ENCODE data around the gene TMEM115. TPM values are rescaled to one million over a fixed set of nuclear protein-coding genes. Genes with fewer than 3 reads are reported as not detected.
A peak's percentile ranks its signal among the peaks of the same experiment; 100 is the strongest.

The TMEM115 gene, protein sequence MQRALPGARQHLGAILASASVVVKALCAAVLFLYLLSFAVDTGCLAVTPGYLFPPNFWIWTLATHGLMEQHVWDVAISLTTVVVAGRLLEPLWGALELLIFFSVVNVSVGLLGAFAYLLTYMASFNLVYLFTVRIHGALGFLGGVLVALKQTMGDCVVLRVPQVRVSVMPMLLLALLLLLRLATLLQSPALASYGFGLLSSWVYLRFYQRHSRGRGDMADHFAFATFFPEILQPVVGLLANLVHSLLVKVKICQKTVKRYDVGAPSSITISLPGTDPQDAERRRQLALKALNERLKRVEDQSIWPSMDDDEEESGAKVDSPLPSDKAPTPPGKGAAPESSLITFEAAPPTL
- total RNA-seq (10 to 100 TPM; 20.4 to 29.1 (median 23.2) TPM), polyA plus RNA-seq (10 to 100 TPM; 29.7 to 49.6 (median 42.7) TPM)
- long read RNA-seq, donor 1, transcript TMEM115-201 (2 exons, 2,197 nt): major isoform, 36 of 37 reads
- long read RNA-seq, donor 1, partial matches to known transcripts: 0 of 37 reads
- long read RNA-seq, donor 1, other reads (novel, unspliced or antisense): 1 of 37 reads
- long read RNA-seq, donor 2, transcript TMEM115-201 (2 exons, 2,197 nt): major isoform, 97 of 104 reads
- long read RNA-seq, donor 2, partial matches to known transcripts: 6 of 104 reads
- long read RNA-seq, donor 2, other reads (novel, unspliced or antisense): 1 of 104 reads

DNA sequence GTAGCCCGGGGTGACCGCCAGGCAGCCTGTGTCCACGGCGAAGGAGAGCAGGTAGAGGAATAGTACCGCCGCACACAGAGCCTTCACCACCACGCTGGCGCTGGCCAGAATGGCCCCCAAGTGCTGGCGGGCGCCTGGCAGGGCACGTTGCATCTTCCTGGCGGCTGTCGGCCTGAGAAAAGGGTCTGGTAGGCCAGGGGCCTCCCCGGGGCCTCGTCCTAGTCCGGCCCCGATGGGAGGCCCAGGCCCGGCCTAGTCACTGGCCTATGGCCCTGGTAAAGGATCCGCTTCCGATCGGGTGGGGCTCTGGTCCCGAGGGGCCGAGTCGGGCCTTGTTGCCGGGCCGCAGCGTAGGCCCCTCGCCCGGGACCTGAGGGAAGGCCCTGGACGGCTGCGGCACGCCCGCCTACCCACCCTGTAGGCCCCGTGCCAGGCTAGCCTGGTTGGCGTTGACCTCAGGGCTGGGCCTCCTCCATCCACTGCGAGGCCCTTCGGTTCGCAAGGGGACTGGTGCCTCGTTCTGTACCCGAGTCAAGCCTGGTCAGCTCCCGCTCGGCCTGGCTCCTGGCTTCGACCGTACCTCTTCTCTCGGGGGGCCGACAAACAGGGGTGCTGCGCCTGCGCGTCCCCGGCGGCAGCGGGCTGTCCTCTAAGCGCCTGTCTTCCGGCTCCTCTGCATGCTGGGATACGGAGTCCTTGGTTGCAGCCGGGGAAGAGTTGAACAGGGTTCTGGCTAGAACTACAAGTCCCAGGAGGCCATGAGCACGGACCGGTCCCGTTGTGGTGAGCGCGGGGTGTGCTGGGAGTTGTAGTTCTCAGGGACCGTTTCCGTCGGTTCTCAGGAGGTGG is at the start of gene TMEM115:
Gene TMEM115 (minus strand): TSS at position 611 of the 849 bp plus-strand sequence. CDS start 458 bp downstream, at position 153.
- TF ChIP-seq, protein P1, sequence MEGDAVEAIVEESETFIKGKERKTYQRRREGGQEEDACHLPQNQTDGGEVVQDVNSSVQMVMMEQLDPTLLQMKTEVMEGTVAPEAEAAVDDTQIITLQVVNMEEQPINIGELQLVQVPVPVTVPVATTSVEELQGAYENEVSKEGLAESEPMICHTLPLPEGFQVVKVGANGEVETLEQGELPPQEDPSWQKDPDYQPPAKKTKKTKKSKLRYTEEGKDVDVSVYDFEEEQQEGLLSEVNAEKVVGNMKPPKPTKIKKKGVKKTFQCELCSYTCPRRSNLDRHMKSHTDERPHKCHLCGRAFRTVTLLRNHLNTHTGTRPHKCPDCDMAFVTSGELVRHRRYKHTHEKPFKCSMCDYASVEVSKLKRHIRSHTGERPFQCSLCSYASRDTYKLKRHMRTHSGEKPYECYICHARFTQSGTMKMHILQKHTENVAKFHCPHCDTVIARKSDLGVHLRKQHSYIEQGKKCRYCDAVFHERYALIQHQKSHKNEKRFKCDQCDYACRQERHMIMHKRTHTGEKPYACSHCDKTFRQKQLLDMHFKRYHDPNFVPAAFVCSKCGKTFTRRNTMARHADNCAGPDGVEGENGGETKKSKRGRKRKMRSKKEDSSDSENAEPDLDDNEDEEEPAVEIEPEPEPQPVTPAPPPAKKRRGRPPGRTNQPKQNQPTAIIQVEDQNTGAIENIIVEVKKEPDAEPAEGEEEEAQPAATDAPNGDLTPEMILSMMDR (IDR thresholded peaks at IDR 0.05): no peak
- no peaks in the 10 kb centered on the region for H3K27me3 ChIP-seq (ENCODE audit: insufficient read depth in 3 of 3, low read length in 2 of 3)
- intact Hi-C loops (cut with DNase I): no loop called here
- WGBS, 3 donors: 0 to 1% (median 1%) methylated on average over 53 to 64 of the region's 64 CpGs
- H3K36me3 ChIP-seq (ENCODE audit: insufficient read depth in 1 of 2, low read depth in 1 of 2): peaks cover 0 to 31% of the 10 kb centered on the region in 2 donors
- peaks cover 37% of the 10 kb centered on the region for H3K4me1 ChIP-seq
- ATAC-seq (peak; percentile 96 to 98 (median 96)), DNase-seq (peak; percentile 96 to 98)
- H3K4me3 ChIP-seq: peak within 1 kb of the TSS; percentile 82
- no peaks in the 10 kb centered on the region for H3K9me3 ChIP-seq
- peak within 1 kb of the TSS; percentile 95 for H3K27ac ChIP-seq

DNA sequence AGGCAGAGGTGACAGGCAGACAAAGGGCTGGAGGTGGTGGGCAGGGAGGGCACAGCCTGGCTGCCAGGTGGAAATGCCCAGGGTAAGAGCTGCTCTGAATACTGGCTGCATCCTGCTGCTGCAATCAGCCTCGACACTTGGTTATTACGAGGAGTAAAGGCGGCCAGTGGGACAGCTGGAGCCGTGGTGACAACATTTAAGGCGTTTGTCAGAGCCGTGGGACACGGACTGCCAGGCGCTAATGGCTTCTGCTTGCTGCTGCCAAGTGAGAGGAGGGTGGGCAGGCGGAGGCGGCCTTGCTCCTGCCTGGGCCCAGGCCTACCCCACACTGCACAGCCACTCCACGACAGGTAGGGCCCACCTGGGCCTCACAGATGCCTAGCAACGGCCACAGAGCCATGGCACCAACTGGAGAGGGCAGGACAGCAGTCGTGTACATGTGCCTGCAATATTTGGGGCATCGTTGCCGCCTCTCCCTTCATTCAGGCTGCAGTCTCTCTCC is 49.2 kb upstream of the TMEM115 start:
- DNase-seq (no peak), ATAC-seq (no peak)
- TF ChIP-seq, protein P1 (IDR thresholded peaks at IDR 0.05): no peak
- Histone ChIP-seq H3K4me3 (no peak overlapping the region), H3K36me3 (ENCODE audit: insufficient read depth in 1 of 2, low read depth in 1 of 2) (no peaks in the 10 kb centered on the region), H3K4me1 (no peaks in the 10 kb centered on the region), H3K27ac (no peak overlapping the region), H3K9me3 (no peaks in the 10 kb centered on the region), H3K27me3 (ENCODE audit: insufficient read depth in 3 of 3, low read length in 2 of 3) (no peaks in the 10 kb centered on the region)
- intact Hi-C loops (cut with DNase I): no loop called here
- 40 to 50% (median 50%) methylated on average over 15 of the region's 15 CpGs for WGBS, 3 donors

DNA sequence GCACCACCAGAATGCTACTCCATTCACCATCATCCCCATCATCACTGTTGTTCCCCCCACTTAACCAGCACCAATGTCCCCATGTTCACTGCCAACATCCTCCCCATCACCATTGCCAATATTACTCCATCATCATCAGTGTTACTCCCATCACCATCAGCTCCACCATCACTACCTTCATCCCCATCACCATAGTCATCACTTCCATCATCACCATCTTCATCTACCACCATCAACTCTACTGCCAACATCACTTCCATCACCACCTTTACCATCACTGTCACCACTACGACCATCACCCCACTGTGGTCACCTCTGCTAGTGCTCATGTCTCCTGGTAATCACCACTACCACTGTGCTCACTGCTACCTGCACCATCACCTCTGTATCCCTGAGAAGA is 47.2 kb upstream of the TMEM115 start:
- no peak for ATAC-seq
- 73 to 84% (median 82%) methylated on average over 1 of the region's 1 CpG for WGBS, 3 donors
- H3K27me3 ChIP-seq (ENCODE audit: insufficient read depth in 3 of 3, low read length in 2 of 3): no peaks in the 10 kb centered on the region
- no peaks in the 10 kb centered on the region for H3K36me3 ChIP-seq (ENCODE audit: insufficient read depth in 1 of 2, low read depth in 1 of 2)
- TF ChIP-seq, protein P1 (IDR thresholded peaks at IDR 0.05): no peak
- intact Hi-C loops (cut with DNase I): no loop called here
- no peaks in the 10 kb centered on the region for H3K4me1 ChIP-seq
- H3K9me3 ChIP-seq: no peaks in the 10 kb centered on the region
- no peak for DNase-seq
- H3K27ac ChIP-seq: no peak overlapping the region
- no peak overlapping the region for H3K4me3 ChIP-seq

DNA sequence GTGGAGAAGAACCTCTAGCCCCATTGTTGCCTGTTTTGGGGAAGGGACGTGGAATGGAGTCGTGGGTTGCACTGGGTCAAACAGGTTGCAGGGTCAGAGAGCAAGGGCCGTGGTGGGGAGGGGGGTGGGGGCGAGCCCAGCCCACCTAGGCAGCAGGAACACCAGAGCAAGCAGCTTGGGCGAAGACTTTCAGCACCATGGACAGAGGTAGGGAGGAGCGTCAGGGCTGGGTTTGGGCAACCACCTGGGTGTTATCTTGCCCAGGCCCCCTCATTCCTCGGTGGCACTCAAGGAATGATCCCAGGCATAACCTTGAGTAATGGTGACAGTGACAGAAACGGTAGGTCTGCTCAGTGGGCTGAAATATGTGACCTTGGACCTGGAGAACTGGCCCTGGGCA is 45.9 kb upstream of the TMEM115 start:
- Histone ChIP-seq H3K36me3 (ENCODE audit: insufficient read depth in 1 of 2, low read depth in 1 of 2) (no peaks in the 10 kb centered on the region), H3K9me3 (no peaks in the 10 kb centered on the region), H3K27me3 (ENCODE audit: insufficient read depth in 3 of 3, low read length in 2 of 3) (no peaks in the 10 kb centered on the region), H3K4me3 (no peak overlapping the region), H3K27ac (no peak overlapping the region), H3K4me1 (no peaks in the 10 kb centered on the region)
- DNase-seq (no peak), ATAC-seq (peak in 1 of 4 donors; percentile 30)
- 22 to 35% (median 34%) methylated on average over 8 of the region's 8 CpGs for WGBS, 3 donors
- intact Hi-C loops (cut with DNase I): no loop called here
- TF ChIP-seq, protein P1 (IDR thresholded peaks at IDR 0.05): no peak

Data from psoas muscle (tissue), 8 donors.